ENCODE data around the gene NUDT2.
"Not testable (repeated sequence)": the region's sequence is repeated elsewhere in the genome, so short reads cannot be mapped to it uniquely, and the experiment has no call there.

Gene NUDT2

DNA sequence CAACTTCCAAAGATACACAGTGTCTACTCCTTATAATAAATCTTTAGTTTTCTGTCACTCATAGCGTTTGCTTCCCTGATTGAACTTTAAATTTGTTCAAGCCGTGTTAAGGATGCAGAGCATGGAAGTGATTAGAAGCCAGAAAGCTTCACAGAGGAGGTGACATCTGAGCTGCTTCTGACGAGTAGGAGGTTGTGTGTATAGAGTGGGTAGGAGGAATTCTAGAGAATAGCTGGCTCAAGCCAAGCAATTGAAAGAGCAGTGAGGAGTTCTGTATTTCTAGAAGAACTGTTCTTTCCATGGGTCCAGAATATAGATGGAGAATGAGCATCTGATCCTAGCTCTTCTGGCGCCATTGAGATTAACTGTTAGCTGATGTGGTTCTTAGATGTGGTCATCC lies 6.0 kb downstream of the NUDT2 start:
- DNase-seq (ENCODE audit: low spot score), result no peak

- no peak for DNase-seq (ENCODE audit: low spot score)
Measured at GRCh38 chr9:34337403-34337802, 8.0 kb downstream of the NUDT2 start.

DNA sequence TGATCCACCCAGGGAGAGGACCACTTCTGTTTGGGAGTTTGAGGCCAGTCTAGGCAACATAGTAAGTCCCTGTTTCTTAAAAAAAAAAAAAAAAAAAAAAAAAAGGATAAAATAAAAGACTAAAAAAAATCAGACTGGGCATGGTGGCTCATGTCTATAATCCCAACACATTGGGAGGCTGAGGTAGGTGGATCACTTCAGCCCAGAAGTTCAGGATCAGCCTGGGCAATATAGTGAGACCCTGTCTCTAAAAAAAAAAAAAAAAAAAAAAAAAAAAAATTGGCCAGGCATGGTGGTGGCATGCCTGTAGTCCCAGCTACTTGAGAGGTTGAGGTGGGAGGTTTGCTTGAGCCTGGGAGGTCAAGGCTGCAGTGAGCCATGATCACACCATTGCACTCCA lies 8.7 kb downstream of the NUDT2 start:
- DNase-seq (ENCODE audit: low spot score), result not testable (repeated sequence)

- DNase-seq (ENCODE audit: low spot score), result no peak
Measured at GRCh38 chr9:34338665-34339385, 9.5 kb downstream of the NUDT2 start.

DNA sequence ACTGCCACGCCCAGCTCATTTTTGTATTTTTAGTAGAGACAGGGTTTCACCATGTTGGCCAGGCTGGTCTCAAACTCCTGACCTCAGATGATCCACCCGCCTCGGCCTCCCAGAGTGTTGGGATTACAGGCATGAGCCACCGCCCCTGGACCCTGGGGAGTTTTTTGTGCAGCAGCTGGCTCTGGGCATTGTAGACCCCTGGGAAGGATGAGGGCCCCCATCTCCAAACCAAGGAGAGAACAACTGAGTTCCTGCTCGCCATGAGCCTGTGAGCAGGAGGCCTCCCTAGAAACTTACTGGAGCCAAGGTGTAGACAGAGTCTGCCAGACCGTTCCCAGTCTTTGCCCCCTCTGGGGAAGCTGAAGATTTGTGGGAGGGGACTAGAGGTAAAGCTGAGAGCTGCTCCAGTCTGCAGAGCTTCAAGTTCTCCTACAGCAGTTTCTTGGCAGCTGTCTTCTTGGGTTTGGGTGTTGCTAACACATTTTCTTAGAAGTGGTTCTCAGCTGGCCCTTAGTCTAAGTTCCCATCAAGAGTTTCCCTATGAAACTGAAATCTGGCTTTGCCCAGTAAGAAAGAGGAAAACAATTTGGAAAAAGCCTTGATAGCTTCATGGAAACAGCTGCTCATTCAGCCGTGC lies 12.4 kb downstream of the NUDT2 start:
- DNase-seq (ENCODE audit: low spot score), result no peak

DNA sequence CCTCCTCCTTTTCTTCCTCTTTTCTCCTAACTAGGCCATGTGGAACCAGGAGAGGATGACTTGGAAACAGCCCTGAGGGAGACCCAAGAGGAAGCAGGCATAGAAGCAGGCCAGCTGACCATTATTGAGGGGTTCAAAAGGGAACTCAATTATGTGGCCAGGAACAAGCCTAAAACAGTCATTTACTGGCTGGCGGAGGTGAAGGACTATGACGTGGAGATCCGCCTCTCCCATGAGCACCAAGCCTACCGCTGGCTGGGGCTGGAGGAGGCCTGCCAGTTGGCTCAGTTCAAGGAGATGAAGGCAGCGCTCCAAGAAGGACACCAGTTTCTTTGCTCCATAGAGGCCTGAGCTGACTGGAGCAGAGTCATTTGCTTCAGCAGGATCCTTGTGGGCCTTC lies 13.7 kb downstream of the NUDT2 start:
- no peak for DNase-seq (ENCODE audit: low spot score)

DNA sequence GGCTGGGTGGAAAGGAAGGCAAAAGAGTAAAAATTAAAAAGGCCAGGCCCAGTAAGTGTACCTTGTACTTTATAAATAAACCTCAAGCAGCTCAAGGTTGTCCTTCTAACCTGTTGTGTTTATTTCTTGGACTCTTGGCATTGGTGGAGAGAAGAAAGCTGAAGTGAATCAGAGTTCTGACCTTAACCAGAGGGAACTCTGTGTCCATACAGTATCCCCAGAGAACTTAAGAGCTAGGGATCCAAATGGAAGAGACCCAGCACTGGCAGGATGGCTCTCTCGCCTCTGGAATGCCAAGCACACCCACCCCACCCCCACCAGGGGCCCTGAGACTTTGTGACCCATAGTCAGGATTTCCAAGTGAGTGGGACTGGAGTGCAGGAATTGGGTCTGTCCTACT lies 14.2 kb downstream of the NUDT2 start:
- no peak for DNase-seq (ENCODE audit: low spot score)

GRCh38 chr9:34346873-34347799 lies 17.8 kb downstream of the NUDT2 start:
- no peak for DNase-seq (ENCODE audit: low spot score)

DNA sequence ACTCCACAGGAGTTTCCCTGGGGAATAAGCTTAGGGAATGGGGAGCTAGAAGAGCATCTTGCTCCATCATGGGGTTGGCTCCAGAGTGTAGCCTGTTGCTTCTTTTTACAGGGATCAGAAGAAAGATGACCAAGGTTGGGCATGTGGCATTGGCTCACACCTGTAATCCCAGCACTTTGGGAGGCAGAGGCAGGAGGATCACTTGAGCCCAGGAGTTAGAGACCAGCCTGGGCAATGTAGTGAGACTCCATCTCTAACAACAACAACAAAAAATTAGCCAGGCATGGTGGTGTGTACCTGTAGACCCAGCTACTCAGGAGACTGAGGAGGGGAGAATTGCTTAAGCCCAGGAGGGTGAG lies 18.4 kb downstream of the NUDT2 start:
- no peak for DNase-seq (ENCODE audit: low spot score)

- DNase-seq (ENCODE audit: low spot score), result no peak
Measured at GRCh38 chr9:34349324-34349723, 20.0 kb downstream of the NUDT2 start.

GRCh38 chr9:34352122-34352652 lies 22.8 kb downstream of the NUDT2 start:
- DNase-seq (ENCODE audit: low spot score), result not testable (repeated sequence)

- DNase-seq (ENCODE audit: low spot score), result not testable (repeated sequence)
Measured at GRCh38 chr9:34352957-34353356, 23.6 kb downstream of the NUDT2 start.

GRCh38 chr9:34362614-34363214 lies 33.3 kb downstream of the NUDT2 start:
- no peak for DNase-seq (ENCODE audit: low spot score)

DNA sequence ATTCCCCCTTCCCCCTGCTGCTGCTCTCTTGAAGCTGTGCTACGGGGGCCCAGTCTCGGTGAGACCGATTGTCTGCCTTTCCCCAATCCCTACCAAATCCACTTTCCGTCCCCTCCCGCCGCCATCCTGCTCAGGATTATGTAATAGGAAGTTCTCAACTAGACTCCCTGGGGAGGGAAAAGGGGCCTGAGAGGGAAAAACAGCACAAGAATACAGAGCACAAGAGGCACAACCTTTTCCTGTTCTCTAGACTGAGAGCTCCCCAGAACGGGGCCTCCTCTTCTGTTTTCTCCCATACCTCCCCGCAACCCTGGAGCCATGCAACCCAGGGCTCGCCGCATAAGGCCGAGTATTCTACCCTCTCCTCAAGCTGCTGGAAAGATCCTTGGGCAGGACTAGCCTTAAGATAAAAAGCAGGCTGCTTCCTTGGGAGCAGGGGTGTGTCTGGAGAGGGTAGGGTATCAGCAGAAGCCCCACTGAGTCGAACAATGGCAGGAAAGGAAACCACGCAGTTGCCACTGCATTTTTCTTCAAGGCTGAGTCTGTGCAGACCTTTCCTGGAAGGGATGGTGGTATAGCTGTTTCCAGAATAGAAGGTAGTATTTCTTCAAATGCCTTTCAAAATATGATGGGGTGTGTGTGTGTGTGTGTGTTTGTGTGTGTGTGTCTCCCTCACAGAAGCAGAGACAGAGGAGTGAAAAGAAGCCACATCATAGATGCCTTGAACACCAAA lies 34.4 kb downstream of the NUDT2 start:
- no peak for DNase-seq (ENCODE audit: low spot score)

GRCh38 chr9:34365282-34365681 lies 35.9 kb downstream of the NUDT2 start:
- no peak for DNase-seq (ENCODE audit: low spot score)

DNA sequence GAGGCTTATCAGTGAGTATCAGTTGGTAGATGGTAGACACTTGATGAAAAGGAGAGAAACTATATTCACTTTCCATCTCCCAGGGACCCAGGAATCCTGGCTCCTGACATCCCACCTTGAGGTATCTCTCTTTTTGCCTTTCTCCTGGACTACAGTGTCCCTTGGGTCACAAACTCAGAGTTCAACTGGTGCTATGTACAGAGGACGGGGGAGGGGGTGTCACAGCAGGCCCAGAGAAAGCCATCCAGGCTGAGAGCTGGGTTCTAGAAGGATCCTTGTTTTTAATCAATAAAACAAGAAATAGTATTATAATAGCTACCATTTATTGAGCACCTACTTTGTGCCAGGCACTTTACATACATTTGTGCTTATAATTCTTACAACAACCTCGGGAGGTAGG lies 37.0 kb downstream of the NUDT2 start:
- no peak for DNase-seq (ENCODE audit: low spot score)

DNA sequence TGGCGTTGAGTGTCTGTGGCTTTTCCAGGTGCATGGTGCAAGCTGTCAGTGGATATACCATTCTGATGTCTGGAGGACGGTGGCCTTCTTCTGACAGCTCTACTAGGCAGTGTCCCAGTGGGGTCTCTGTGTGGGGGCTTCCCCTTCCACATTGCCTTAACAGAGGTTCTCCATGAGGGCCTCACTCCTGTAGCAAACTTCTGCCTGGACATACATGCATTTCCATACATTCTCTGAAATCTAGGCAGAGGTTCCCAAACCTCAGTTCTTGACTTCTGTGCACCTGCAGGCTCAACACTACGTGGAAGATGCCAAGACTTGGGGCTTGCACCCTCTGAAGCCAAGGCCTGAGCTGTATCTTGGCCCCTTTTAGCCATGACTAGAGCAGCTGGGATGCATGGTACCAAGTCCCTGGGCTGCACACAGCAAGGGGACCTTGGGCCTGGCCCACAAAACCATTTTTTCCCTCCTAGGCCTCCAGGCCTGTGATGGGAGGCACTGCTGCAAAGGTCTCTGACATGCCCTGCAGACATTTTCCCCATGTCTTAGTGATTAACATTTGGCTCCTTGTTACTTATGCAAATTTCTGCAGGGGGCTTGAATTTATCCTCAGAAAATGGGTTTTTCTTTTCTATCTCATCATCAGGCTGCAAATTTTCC lies 38.5 kb downstream of the NUDT2 start:
- not testable (repeated sequence) for DNase-seq (ENCODE audit: low spot score)

GRCh38 chr9:34368796-34369195 lies 39.4 kb downstream of the NUDT2 start:
- not testable (repeated sequence) for DNase-seq (ENCODE audit: low spot score)

- no peak for DNase-seq (ENCODE audit: low spot score)
Measured at GRCh38 chr9:34369636-34370035, 40.3 kb downstream of the NUDT2 start.

- no peak for DNase-seq (ENCODE audit: low spot score)
Measured at GRCh38 chr9:34370335-34370969, 41.1 kb downstream of the NUDT2 start.

Measured in RKO (cell line).